GM23338 (cell line): ENCODE measurements around the gene ARHGEF16. TPM values are rescaled to one million over a fixed set of nuclear protein-coding genes. Genes with fewer than 3 reads are reported as not detected.

Experiments used
- ATAC-seq: fragments of 200-7000 bp; cut with Tn5 transposase; 3 replicates; pipeline ENCODE4 v1.9.1; 2020
- DNase-seq: peaks from one replicate; pipeline ENCODE4 v3.0.0-alpha.2; 2015; ENCODE audit warnings: low spot score
- H2AFZ ChIP-seq: fragments of 200-600 bp; sonication (generic); 2 replicates; pipeline ENCODE4 v1.8.0; 2016; ENCODE audit warnings: antibody characterized with exemption, mild to moderate bottlenecking, moderate library complexity
- H3F3A ChIP-seq: fragments of 200-600 bp; sonication (generic); replicated peaks from 2 replicates; pipeline ENCODE4 v1.8.0; 2017; ENCODE audit warnings: antibody characterized with exemption, mixed run types, low read depth
- H3K27ac ChIP-seq: fragments of 200-600 bp; sonication (generic); 2 replicates; pipeline ENCODE4 v1.6.1; 2016; ENCODE audit warnings: low read depth
- H3K27me3 ChIP-seq: fragments of 200-600 bp; sonication (generic); 2 replicates; pipeline ENCODE4 v1.8.0; 2016; ENCODE audit warnings: mild to moderate bottlenecking, mixed run types, moderate library complexity; ENCODE audit not compliant: insufficient read depth
- H3K36me3 ChIP-seq: fragments of 200-600 bp; sonication (generic); 2 replicates; pipeline ENCODE4 v1.8.0; 2016; ENCODE audit warnings: mild to moderate bottlenecking; ENCODE audit not compliant: insufficient read depth
- H3K4me1 ChIP-seq: fragments of 200-600 bp; sonication (generic); 2 replicates; pipeline ENCODE4 v1.8.0; 2016; ENCODE audit warnings: mild to moderate bottlenecking, moderate library complexity; ENCODE audit not compliant: insufficient read depth
- H3K4me2 ChIP-seq: fragments of 200-600 bp; sonication (generic); 2 replicates; pipeline ENCODE4 v1.7.1; 2017; ENCODE audit warnings: mixed run types
- H3K4me3 ChIP-seq: fragments of 200-600 bp; sonication (generic); 2 replicates; pipeline ENCODE4 v1.6.1; 2016; ENCODE audit warnings: mixed run types
- H3K79me2 ChIP-seq: fragments of 200-600 bp; sonication (generic); replicated peaks from 2 replicates; pipeline ENCODE4 v1.8.0; 2017; ENCODE audit warnings: mild to moderate bottlenecking; ENCODE audit not compliant: insufficient read depth
- H3K9me2 ChIP-seq: fragments of 200-600 bp; sonication (generic); 2 replicates; pipeline ENCODE4 v1.8.0; 2017; ENCODE audit not compliant: insufficient read depth
- H4K20me1 ChIP-seq: fragments of 200-600 bp; sonication (generic); replicated peaks from 2 replicates; pipeline ENCODE4 v1.8.0; 2017; ENCODE audit warnings: mild to moderate bottlenecking; ENCODE audit not compliant: insufficient read depth
- H3K27ac Mint-ChIP-seq: 2 replicates; pipeline ENCODE4 v1.8.0; 2020; ENCODE audit warnings: inconsistent platforms, mild to moderate bottlenecking, moderate library complexity, mixed read lengths
- H3K27me3 Mint-ChIP-seq: 3 replicates; pipeline ENCODE4 v1.8.0; 2022; ENCODE audit warnings: low read depth, mild to moderate bottlenecking, moderate library complexity, mixed read lengths, inconsistent platforms; ENCODE audit not compliant: insufficient read depth, poor library complexity
- H3K36me3 Mint-ChIP-seq: 3 replicates; pipeline ENCODE4 v1.8.0; 2021; ENCODE audit warnings: low read depth, mild to moderate bottlenecking, inconsistent platforms, moderate library complexity, mixed read lengths
- H3K4me1 Mint-ChIP-seq: 3 replicates; pipeline ENCODE4 v1.8.0; 2020; ENCODE audit warnings: mild to moderate bottlenecking, inconsistent platforms, mixed read lengths
- H3K4me3 Mint-ChIP-seq: 3 replicates; pipeline ENCODE4 v1.8.0; 2021; ENCODE audit warnings: moderate library complexity, mild to moderate bottlenecking, inconsistent platforms, mixed read lengths
- H3K9me3 Mint-ChIP-seq: 3 replicates; pipeline ENCODE4 v1.8.0; 2020; ENCODE audit warnings: moderate library complexity, mild to moderate bottlenecking, inconsistent platforms, mixed read lengths
- CREB1 ChIP-seq: fragments of 250-450 bp; sonication (Bioruptor Pico); IDR thresholded peaks from 2 replicates; pipeline ENCODE4 v1.5.0; 2020; ENCODE audit warnings: low read depth, mild to moderate bottlenecking, moderate library complexity
- ETS1 ChIP-seq: IDR thresholded peaks from 2 replicates; pipeline ENCODE4 v1.6.1; 2016; ENCODE audit warnings: antibody characterized with exemption
- EZH2 ChIP-seq: fragments of 200-600 bp; sonication (generic); IDR thresholded peaks from one replicate; pipeline ENCODE4 v1.8.0; 2017; ENCODE audit warnings: antibody characterized with exemption, mild to moderate bottlenecking, low read depth; ENCODE audit not compliant: unreplicated experiment
- JUNB ChIP-seq: IDR thresholded peaks from one replicate; pipeline ENCODE4 v1.6.1; 2016; ENCODE audit warnings: antibody characterized with exemption; ENCODE audit not compliant: unreplicated experiment
- POLR2AphosphoS5 ChIP-seq: IDR thresholded peaks from 2 replicates; pipeline ENCODE4 v1.6.1; 2016; ENCODE audit warnings: antibody characterized with exemption, low read depth
- REST ChIP-seq: IDR thresholded peaks from one replicate; pipeline ENCODE4 v1.6.1; 2018; ENCODE audit warnings: antibody characterized with exemption; ENCODE audit not compliant: unreplicated experiment
- ZNF114 ChIP-seq: fragments of 250-450 bp; sonication (Bioruptor Pico); IDR thresholded peaks from 2 replicates; pipeline ENCODE4 v1.5.0; 2020; ENCODE audit warnings: mild to moderate bottlenecking, moderate library complexity
- polyA plus RNA-seq: library from polyadenylated mRNA; unstranded; fragments of >200 nt; fragmentation: Nextera tagmentation; extraction: Ambion mirVana; gene quantifications from 2 replicates; pipeline ENCODE4 v1.2.1, GENCODE V29; 2016
- total RNA-seq: library from RNA; depleted of rRNA; stranded (reverse); fragments of >200 nt; shearing (Covaris generic); gene quantifications from 2 replicates; pipeline ENCODE4 v1.2.3, GENCODE V29; 2014
- TF ChIP-seq, protein P1 (sequence below), 2 experiments: fragments of 200-600 bp in 1 of 2; sonication (generic) in 1 of 2; conservative IDR thresholded peaks; 2 replicates each; pipeline versions ENCODE4 v1.5.1 to v1.6.1; 2016 to 2017; ENCODE audit warnings: antibody characterized with exemption in 2 of 2, low read depth in 2 of 2, mild to moderate bottlenecking in 2 of 2, moderate library complexity in 1 of 2

Gene ARHGEF16
- total and polyA plus RNA-seq, 2 experiments from 2014 or later: 12.2 to 29.3 TPM

DNA sequence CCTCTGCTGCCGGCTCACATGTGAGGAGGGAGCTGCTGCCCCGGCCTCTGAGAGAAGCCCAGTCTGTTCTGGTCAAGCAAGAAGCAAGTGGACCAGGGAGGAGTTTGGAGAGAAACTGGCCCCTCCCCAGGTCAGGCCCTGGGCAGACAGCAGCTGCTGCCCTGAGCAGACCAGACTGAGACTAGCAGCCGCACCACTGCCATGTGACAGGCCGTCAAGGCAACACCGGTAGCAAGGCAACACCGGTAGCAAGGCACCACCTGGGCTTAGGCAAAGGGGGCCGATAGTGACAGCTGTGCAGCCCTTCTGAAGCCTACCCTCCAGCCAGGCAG, 50.3 kb downstream of the ARHGEF16 start (continued):
- no peak for TF ChIP-seq REST
- no peak for TF ChIP-seq JUNB
- TF ChIP-seq, protein P1, sequence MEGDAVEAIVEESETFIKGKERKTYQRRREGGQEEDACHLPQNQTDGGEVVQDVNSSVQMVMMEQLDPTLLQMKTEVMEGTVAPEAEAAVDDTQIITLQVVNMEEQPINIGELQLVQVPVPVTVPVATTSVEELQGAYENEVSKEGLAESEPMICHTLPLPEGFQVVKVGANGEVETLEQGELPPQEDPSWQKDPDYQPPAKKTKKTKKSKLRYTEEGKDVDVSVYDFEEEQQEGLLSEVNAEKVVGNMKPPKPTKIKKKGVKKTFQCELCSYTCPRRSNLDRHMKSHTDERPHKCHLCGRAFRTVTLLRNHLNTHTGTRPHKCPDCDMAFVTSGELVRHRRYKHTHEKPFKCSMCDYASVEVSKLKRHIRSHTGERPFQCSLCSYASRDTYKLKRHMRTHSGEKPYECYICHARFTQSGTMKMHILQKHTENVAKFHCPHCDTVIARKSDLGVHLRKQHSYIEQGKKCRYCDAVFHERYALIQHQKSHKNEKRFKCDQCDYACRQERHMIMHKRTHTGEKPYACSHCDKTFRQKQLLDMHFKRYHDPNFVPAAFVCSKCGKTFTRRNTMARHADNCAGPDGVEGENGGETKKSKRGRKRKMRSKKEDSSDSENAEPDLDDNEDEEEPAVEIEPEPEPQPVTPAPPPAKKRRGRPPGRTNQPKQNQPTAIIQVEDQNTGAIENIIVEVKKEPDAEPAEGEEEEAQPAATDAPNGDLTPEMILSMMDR (conservative IDR thresholded peaks at IDR 0.05; ENCODE audit: low read depth in 2 of 2): no peak
- no peak for TF ChIP-seq ZNF114 (CRISPR knock-in tag)
- no peak for TF ChIP-seq ETS1
- no peak for TF ChIP-seq CREB1

GRCh38 chr1:3505161-3505560, 50.7 kb downstream of the ARHGEF16 start:
- ATAC-seq (no peak), DNase-seq (no peak)
- H3F3A ChIP-seq: no peaks in the 10 kb centered on the region
- no peak overlapping the region for H3K27ac ChIP-seq
- Mint-ChIP-seq H3K4me3 (no peak overlapping the region), H3K4me1 (no peaks in the 10 kb centered on the region; the same call in 2 of the 3 replicates), H3K9me3 (no peaks in the 10 kb centered on the region), H3K27me3 (peaks cover 7% of the 10 kb centered on the region), H3K27ac (no peak overlapping the region), H3K36me3 (no peaks in the 10 kb centered on the region)
- no peaks in the 10 kb centered on the region for H3K9me2 ChIP-seq
- H3K4me1 ChIP-seq: no peaks in the 10 kb centered on the region
- no peaks in the 10 kb centered on the region; the same call in 1 of the 2 replicates for H4K20me1 ChIP-seq
- H3K4me3 ChIP-seq: no peak overlapping the region
- H2AFZ ChIP-seq: no peak overlapping the region
- no peaks in the 10 kb centered on the region for H3K36me3 ChIP-seq
- no peaks in the 10 kb centered on the region for H3K27me3 ChIP-seq
- H3K79me2 ChIP-seq: no peaks in the 10 kb centered on the region
- no peak overlapping the region for H3K4me2 ChIP-seq
- TF ChIP-seq, protein P1 (conservative IDR thresholded peaks at IDR 0.05; ENCODE audit: low read depth in 2 of 2): no peak
- TF ChIP-seq EZH2 (no peak), REST (no peak), POLR2AphosphoS5 (no peak)
